ENCODE measurements around the gene NRXN2. TPM values are rescaled to one million over a fixed set of nuclear protein-coding genes. Genes with fewer than 3 reads are reported as not detected.

The NRXN2 gene
- total RNA-seq, 1 experiment from 2014 or later = 0.15 TPM

DNA sequence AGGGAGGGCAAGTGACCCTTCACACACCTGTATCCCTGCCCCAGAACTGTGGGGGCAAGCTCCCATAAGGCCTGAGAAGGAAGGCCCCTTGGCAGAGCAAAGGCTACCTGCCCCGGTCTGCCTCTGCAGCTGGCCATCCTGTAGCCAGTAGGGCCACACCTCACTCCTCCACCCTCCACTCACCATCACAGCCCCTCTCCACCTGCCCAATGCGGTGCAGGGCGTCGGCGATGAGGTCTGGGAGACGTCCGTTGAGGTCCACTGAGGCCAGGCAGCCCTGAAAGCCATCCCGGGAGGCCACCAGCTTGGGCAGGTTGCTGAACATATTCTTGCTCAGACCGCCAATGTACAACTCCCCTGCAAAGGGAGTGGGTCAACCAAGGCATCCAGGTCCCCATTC, 74.4 kb downstream of the NRXN2 start:
- ATAC-seq (no peak), DNase-seq (ENCODE audit: low read depth, low spot score) (no peak)
- intact Hi-C loops (cut with micrococcal nuclease; ENCODE audit: unreplicated experiment) (loop anchor here (2.0 to 5.0 kb wide), 2 partner anchors 96 to 156 kb away; no protein-coding TSS in a partner anchor), in situ Hi-C loops (cut with HindIII; ENCODE audit: low pct_unique_long_range_greater_than_20kb, low sequenced_read_pairs) (no loop called here)
- Histone ChIP-seq H3K27ac (ENCODE audit: low read length) (no peak overlapping the region), H3K4me3 (ENCODE audit: low read depth in 2 of 2, low read length in 2 of 2) (no peak overlapping the region), H3K9me3 (ENCODE audit: control insufficient read depth, insufficient read depth, low read depth, low read length) (no peaks in the 10 kb centered on the region), H3K4me1 (ENCODE audit: control insufficient read depth, insufficient read depth, low read length) (no peaks in the 10 kb centered on the region), H3K27me3 (ENCODE audit: control insufficient read depth, insufficient read depth, low read length) (peaks cover 8% of the 10 kb centered on the region), H3K36me3 (ENCODE audit: control insufficient read depth, insufficient read depth, low read length) (no peaks in the 10 kb centered on the region)
- ChIA-PET CTCF (interaction anchor here (1.4 kb wide), 1 partner anchor 292 kb away, joined by 9 read pairs; no protein-coding TSS in a partner anchor), POLR2A (no interaction called here)
- TF ChIP-seq REST (IDR thresholded peaks at IDR 0.05; ENCODE audit: insufficient read depth in 1 of 2, low read depth in 2 of 2, low read length in 1 of 2) (no peak), TCF7L2 (IDR thresholded peaks at IDR 0.05; ENCODE audit: low read depth, low read length) (no peak), CTCF (IDR thresholded peaks at IDR 0.05) (no peak), SIN3A (IDR thresholded peaks at IDR 0.05; ENCODE audit: borderline replicate concordance, insufficient read depth, low read depth, low read length) (no peak), POLR2AphosphoS5 (IDR thresholded peaks at IDR 0.05; ENCODE audit: low read depth, low read length) (no peak)
- no TSS peak for BruUV-seq (replicated peaks)

- intact Hi-C loops (cut with micrococcal nuclease; ENCODE audit: unreplicated experiment) (loop anchor here (5.0 kb wide), 1 partner anchor 155 kb away; no protein-coding TSS in a partner anchor), in situ Hi-C loops (cut with HindIII; ENCODE audit: low pct_unique_long_range_greater_than_20kb, low sequenced_read_pairs) (no loop called here)
- CTCF ChIA-PET = interaction anchor here (0.8 kb wide), 1 partner anchor 87 kb away, joined by 3 read pairs; no protein-coding TSS in a partner anchor
- no peak for ATAC-seq
- DNase-seq (ENCODE audit: low read depth, low spot score) = no peak
- no peaks in the 10 kb centered on the region for H3K36me3 ChIP-seq (ENCODE audit: control insufficient read depth, insufficient read depth, low read length)
- POLR2A ChIA-PET = no interaction called here
- TF ChIP-seq TCF7L2 (IDR thresholded peaks at IDR 0.05; ENCODE audit: low read depth, low read length) (no peak), SIN3A (IDR thresholded peaks at IDR 0.05; ENCODE audit: borderline replicate concordance, insufficient read depth, low read depth, low read length) (no peak), POLR2AphosphoS5 (IDR thresholded peaks at IDR 0.05; ENCODE audit: low read depth, low read length) (no peak), CTCF (IDR thresholded peaks at IDR 0.05) (no peak), REST (IDR thresholded peaks at IDR 0.05; ENCODE audit: insufficient read depth in 1 of 2, low read depth in 2 of 2, low read length in 1 of 2) (no peak)
- no peak overlapping the region for H3K4me3 ChIP-seq (ENCODE audit: low read depth in 2 of 2, low read length in 2 of 2)
- no peak overlapping the region for H3K27ac ChIP-seq (ENCODE audit: low read length)
- BruUV-seq (replicated peaks) = no TSS peak
- H3K9me3 ChIP-seq (ENCODE audit: control insufficient read depth, insufficient read depth, low read depth, low read length) = no peaks in the 10 kb centered on the region
- no peaks in the 10 kb centered on the region for H3K4me1 ChIP-seq (ENCODE audit: control insufficient read depth, insufficient read depth, low read length)
- peaks cover 11% of the 10 kb centered on the region for H3K27me3 ChIP-seq (ENCODE audit: control insufficient read depth, insufficient read depth, low read length)
These were observed 75.8 kb downstream of the NRXN2 start for GRCh38 chr11:64647019-64647779.
